ENCODE measurements around the gene PAGE2.

DNA sequence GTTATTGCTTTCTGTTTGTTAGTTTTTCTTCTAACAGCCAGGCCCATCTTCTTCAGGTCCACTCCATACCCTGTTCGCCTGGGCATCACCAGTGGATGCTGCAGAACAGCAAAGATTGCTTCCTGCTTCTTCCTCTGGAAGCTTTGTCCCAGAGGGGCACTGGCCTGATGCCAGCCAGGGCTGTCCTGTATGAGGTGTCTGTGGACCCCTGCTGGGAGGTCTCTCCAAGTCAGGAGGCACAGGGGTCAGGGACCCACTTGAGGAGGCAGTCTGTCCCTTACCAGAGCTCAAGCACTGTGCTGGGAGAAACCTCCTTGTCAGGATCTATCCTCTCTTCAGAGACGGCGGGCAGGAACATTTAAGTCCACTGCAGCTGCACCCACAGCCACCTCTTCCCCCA, 16.5 kb upstream of the PAGE2 start:
- TF ChIP-seq, protein P1, sequence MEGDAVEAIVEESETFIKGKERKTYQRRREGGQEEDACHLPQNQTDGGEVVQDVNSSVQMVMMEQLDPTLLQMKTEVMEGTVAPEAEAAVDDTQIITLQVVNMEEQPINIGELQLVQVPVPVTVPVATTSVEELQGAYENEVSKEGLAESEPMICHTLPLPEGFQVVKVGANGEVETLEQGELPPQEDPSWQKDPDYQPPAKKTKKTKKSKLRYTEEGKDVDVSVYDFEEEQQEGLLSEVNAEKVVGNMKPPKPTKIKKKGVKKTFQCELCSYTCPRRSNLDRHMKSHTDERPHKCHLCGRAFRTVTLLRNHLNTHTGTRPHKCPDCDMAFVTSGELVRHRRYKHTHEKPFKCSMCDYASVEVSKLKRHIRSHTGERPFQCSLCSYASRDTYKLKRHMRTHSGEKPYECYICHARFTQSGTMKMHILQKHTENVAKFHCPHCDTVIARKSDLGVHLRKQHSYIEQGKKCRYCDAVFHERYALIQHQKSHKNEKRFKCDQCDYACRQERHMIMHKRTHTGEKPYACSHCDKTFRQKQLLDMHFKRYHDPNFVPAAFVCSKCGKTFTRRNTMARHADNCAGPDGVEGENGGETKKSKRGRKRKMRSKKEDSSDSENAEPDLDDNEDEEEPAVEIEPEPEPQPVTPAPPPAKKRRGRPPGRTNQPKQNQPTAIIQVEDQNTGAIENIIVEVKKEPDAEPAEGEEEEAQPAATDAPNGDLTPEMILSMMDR (IDR thresholded peaks at IDR 0.05): no peak
- no peak for TF ChIP-seq POLR2A (IDR thresholded peaks at IDR 0.05)
